ENCODE measurements around the gene DLGAP5.

GRCh38 chr14:55126932-55127459, 64.4 kb downstream of the DLGAP5 start:
- TF ChIP-seq CTCF (conservative IDR thresholded peaks at IDR 0.05 in 1 of 2, IDR thresholded peaks at IDR 0.05 in 1 of 2; ENCODE audit: low read depth in 1 of 2, low read length in 2 of 2) (no peak), EZH2 (IDR thresholded peaks at IDR 0.05; ENCODE audit: low read length, missing control alignments) (no peak)
